Left lung (tissue), 10 donors: ENCODE results near the gene MIGA2. TPM values are rescaled to one million over a fixed set of nuclear protein-coding genes. Genes with fewer than 3 reads are reported as not detected.

Experiments
- ATAC-seq: fragments of 200-7000 bp; cut with Tn5 transposase; one replicate; pipeline ENCODE4 v1.9.1; 2020; ENCODE audit warnings: moderate library complexity
- DNase-seq, 4 donors: peaks; one replicate each; pipeline ENCODE4 v3.0.0-alpha.2; 2013 to 2020
- H3K27ac ChIP-seq, 2 donors: fragments of 200-600 bp; sonication (generic) in 1 of 2; one replicate each; pipeline versions ENCODE4 v1.5.0 to v1.8.0; 2020 to 2021
- H3K27me3 ChIP-seq, 2 donors: fragments of 200-600 bp; sonication (generic) in 1 of 2; one replicate each; pipeline versions ENCODE4 v1.5.0 to v1.8.0; 2020 to 2021
- H3K36me3 ChIP-seq, 2 donors: fragments of 200-600 bp; sonication (generic) in 1 of 2; one replicate each; pipeline versions ENCODE4 v1.5.0 to v1.8.0; 2020 to 2021
- H3K4me1 ChIP-seq, 2 donors: fragments of 200-600 bp; one replicate each; pipeline ENCODE4 v1.8.0; 2021
- H3K4me3 ChIP-seq, 2 donors: fragments of 200-600 bp; sonication (generic) in 1 of 2; one replicate each; pipeline versions ENCODE4 v1.5.0 to v1.8.0; 2020 to 2021; ENCODE audit warnings: mild to moderate bottlenecking in 1 of 2
- H3K9me3 ChIP-seq, 2 donors: fragments of 200-600 bp; sonication (generic) in 1 of 2; one replicate each; pipeline versions ENCODE4 v1.5.0 to v1.8.0; 2020 to 2021
- CTCF ChIP-seq, 2 donors: fragments of 200-600 bp; sonication (generic) in 1 of 2; IDR thresholded peaks; one replicate each; pipeline versions ENCODE4 v1.5.0 to v1.8.0; 2021; ENCODE audit warnings: antibody characterized with exemption in 2 of 2
- intact Hi-C, 2 donors: fragments of 100-400 bp; cut with DNase I; formaldehyde crosslinking; loops; one replicate each; pipeline versions ENCODE4 v1.11.2 to v1.14.2; 2022
- polyA plus RNA-seq, 6 donors: library from polyadenylated mRNA; unstranded; fragments of 120-200 nt; gene quantifications; one replicate each; pipeline ENCODE4 v1.2.1, GENCODE V29; 2013; ENCODE audit not compliant: insufficient read length in 6 of 6
- total RNA-seq, 2 donors: library from RNA; stranded (reverse); fragmentation: NEBNext Ultra II Directional; extraction: Animal tissue kit (Norgen Biotek cat#: 25700); gene quantifications; one replicate each; pipeline ENCODE4 v1.2.1, GENCODE V29; 2021
- donor health status: DM: no; HTN: yes; CAD: no.
- donor health status: DM: no; HTN: no; CAD: no.

The MIGA2 gene
- total and polyA plus RNA-seq, 8 donors = 15.9 to 28.6 (median 19.3) TPM

- Histone ChIP-seq H3K27me3 (no peaks in the 10 kb centered on the region), H3K36me3 (peaks cover 0 to 23% of the 10 kb centered on the region in 2 donors), H3K4me3 (no peak overlapping the region), H3K27ac (no peak overlapping the region), H3K4me1 (no peaks in the 10 kb centered on the region), H3K9me3 (no peaks in the 10 kb centered on the region)
- no peak for TF ChIP-seq CTCF (IDR thresholded peaks at IDR 0.05)
- intact Hi-C loops = no loop called here
- DNase-seq (no peak), ATAC-seq (no peak)
Measured at GRCh38 chr9:129101279-129101678, 64.9 kb downstream of the MIGA2 start.

- DNase-seq (no peak), ATAC-seq (no peak)
- H3K9me3 ChIP-seq = no peaks in the 10 kb centered on the region
- peaks cover 0 to 21% of the 10 kb centered on the region in 2 donors for H3K36me3 ChIP-seq
- TF ChIP-seq CTCF (IDR thresholded peaks at IDR 0.05) = no peak
- H3K27me3 ChIP-seq = no peaks in the 10 kb centered on the region
- intact Hi-C loops = no loop called here
- no peak overlapping the region for H3K4me3 ChIP-seq
- H3K4me1 ChIP-seq = no peaks in the 10 kb centered on the region
- no peak overlapping the region for H3K27ac ChIP-seq
Measured at GRCh38 chr9:129102095-129102525, 65.7 kb downstream of the MIGA2 start.

GRCh38 chr9:129102791-129103594 lies 66.6 kb downstream of the MIGA2 start:
- DNase-seq (peak in 1 of 4 donors; percentile 9), ATAC-seq (peak; percentile 64)
- Histone ChIP-seq H3K27ac (no peak overlapping the region), H3K36me3 (peaks cover 0 to 18% of the 10 kb centered on the region in 2 donors), H3K9me3 (no peaks in the 10 kb centered on the region), H3K27me3 (no peaks in the 10 kb centered on the region), H3K4me1 (no peaks in the 10 kb centered on the region), H3K4me3 (no peak overlapping the region)
- intact Hi-C loops = no loop called here
- TF ChIP-seq CTCF (IDR thresholded peaks at IDR 0.05) = peak in 1 of 2 donors; percentile 50

GRCh38 chr9:129103595-129103965 lies 67.2 kb downstream of the MIGA2 start:
- Histone ChIP-seq H3K9me3 (no peaks in the 10 kb centered on the region), H3K4me3 (no peak overlapping the region), H3K27me3 (no peaks in the 10 kb centered on the region), H3K4me1 (no peaks in the 10 kb centered on the region), H3K27ac (no peak overlapping the region), H3K36me3 (peaks cover 0 to 13% of the 10 kb centered on the region in 2 donors)
- no peak for DNase-seq
- no peak for ATAC-seq
- no peak for TF ChIP-seq CTCF (IDR thresholded peaks at IDR 0.05)
- intact Hi-C loops = no loop called here

GRCh38 chr9:129104051-129104450 lies 67.6 kb downstream of the MIGA2 start:
- Histone ChIP-seq H3K36me3 (peaks cover 0 to 13% of the 10 kb centered on the region in 2 donors), H3K27me3 (no peaks in the 10 kb centered on the region), H3K27ac (no peak overlapping the region), H3K4me1 (peaks cover 0 to 2% of the 10 kb centered on the region in 2 donors), H3K4me3 (no peak overlapping the region), H3K9me3 (no peaks in the 10 kb centered on the region)
- intact Hi-C loops = no loop called here
- no peak for TF ChIP-seq CTCF (IDR thresholded peaks at IDR 0.05)
- ATAC-seq (no peak), DNase-seq (no peak)
